Gastroesophageal sphincter (tissue), 3 donors: Measurements from ENCODE around the gene S1PR3.

Experiments
- POLR2A ChIP-seq, 2 donors: fragments of 450-650 bp; IDR thresholded peaks; one replicate each; pipeline ENCODE4 v1.6.1; 2017; ENCODE audit warnings: antibody characterized with exemption in 2 of 2, mild to moderate bottlenecking in 2 of 2, moderate library complexity in 1 of 2
- TF ChIP-seq, protein P1 (sequence below), 4 experiments: fragments of 200-600 bp in 2 of 4; fragments of 450-650 bp in 2 of 4; sonication (generic) in 1 of 4; IDR thresholded peaks; one replicate each; pipeline ENCODE4 v1.5.1; 2017 to 2019; ENCODE audit warnings: antibody characterized with exemption in 4 of 4, mild to moderate bottlenecking in 2 of 4, moderate library complexity in 2 of 4

DNA sequence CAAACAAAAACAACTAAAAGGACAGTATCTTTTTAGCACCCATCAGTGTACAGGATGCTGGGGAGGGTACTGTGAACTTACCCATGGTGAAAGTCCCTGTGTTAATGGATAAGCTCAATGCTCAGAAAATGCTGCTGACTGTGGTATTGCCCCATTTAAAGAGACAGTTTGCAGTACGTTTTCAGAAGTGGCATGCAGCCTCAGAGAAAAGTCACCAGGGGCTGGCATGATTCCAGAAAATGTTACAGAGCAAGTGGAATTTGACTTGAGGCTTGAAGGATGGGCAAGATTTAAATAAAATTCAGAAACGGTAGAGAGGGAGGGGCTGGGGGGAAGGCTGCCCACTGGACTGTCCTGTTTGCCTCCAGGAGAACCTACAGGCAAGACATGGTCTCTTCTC lies 7.2 kb downstream of the S1PR3 start:
- TF ChIP-seq, protein P1, sequence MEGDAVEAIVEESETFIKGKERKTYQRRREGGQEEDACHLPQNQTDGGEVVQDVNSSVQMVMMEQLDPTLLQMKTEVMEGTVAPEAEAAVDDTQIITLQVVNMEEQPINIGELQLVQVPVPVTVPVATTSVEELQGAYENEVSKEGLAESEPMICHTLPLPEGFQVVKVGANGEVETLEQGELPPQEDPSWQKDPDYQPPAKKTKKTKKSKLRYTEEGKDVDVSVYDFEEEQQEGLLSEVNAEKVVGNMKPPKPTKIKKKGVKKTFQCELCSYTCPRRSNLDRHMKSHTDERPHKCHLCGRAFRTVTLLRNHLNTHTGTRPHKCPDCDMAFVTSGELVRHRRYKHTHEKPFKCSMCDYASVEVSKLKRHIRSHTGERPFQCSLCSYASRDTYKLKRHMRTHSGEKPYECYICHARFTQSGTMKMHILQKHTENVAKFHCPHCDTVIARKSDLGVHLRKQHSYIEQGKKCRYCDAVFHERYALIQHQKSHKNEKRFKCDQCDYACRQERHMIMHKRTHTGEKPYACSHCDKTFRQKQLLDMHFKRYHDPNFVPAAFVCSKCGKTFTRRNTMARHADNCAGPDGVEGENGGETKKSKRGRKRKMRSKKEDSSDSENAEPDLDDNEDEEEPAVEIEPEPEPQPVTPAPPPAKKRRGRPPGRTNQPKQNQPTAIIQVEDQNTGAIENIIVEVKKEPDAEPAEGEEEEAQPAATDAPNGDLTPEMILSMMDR (IDR thresholded peaks at IDR 0.05) = no peak
- TF ChIP-seq POLR2A (IDR thresholded peaks at IDR 0.05) = no peak
